IPS-NIHi11 (cell line): ENCODE measurements around the gene XRN1.
"Not testable (repeated sequence)": the region's sequence is repeated elsewhere in the genome, so short reads cannot be mapped to it uniquely, and the experiment has no call there.

Experiments
- DNase-seq: peaks from one replicate; pipeline ENCODE4 v3.0.0; 2012; ENCODE audit warnings: mixed read lengths, low spot score

Gene XRN1

DNA sequence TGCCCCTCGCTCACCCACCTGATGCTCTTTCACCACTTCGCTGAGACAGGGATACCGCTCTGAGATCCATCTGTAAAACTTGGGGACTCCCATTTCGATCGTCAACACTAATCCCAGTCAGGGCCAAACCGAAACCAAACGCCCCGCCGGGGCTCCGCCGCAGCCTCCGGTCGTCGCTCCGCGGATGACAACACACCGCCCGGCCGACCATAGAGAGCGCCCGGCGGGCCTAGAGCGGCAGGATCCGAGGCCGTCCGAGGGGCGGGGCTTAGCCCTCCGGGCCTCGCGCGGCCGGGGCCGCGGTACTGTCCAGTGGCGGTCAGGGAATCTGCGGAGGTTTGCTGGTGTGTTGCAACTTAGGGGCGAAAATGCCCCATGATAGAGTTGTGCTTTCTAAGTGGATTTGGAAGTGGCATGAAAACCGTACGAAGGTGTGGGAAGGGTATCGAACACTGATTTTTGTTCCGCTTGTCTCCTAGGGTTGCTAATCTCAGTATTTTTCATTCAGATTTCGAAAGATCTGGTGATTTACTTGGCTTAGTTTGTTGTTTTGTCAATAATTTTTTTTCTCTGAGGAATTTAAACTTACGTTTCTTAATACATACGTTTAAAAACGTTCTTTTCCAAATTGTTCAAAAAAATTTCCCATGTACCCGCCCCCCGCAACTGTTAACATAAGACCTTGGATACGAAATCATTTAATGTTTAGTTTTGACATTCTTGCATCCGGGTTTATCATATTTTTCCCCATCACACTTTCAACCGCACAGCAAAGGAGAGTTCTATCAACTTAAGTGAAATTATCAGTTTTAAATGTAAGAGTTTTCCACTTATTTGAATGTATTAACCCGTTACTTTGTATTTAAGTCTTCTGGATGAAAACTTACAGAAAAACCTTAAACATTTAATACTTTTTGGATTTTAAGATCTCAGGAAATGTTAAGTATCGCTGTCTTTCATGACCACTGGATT is at the start of gene XRN1:
XRN1 (minus strand) TSS at position 186 of the 972 bp plus-strand sequence; CDS start at position 93, 93 bp downstream.
- DNase-seq = peak; percentile 100

GRCh38 chr3:142495103-142495502 is 47.3 kb upstream of the XRN1 start:
- no peak for DNase-seq

DNA sequence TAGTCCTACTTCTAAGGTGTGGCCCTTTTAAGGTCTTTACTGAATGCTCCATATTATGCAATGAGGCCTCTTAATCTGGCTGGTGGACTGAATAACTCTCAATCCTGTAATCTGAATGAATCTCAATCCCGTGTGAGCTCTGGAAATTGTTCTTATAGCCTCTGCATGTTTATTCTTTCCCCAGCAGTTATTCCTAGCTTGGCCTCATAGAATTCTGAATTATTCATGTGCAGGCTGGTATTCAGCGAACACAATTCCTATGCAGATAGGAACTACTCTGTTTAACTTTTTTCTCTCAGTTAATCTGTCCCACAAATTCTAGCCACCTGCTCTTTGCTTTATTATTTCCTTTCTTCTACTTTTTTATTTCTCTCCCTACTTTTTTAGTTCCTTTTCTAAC is 44.3 kb upstream of the XRN1 start:
- no peak for DNase-seq

GRCh38 chr3:142489572-142490323 is 41.9 kb upstream of the XRN1 start:
- no peak for DNase-seq

DNA sequence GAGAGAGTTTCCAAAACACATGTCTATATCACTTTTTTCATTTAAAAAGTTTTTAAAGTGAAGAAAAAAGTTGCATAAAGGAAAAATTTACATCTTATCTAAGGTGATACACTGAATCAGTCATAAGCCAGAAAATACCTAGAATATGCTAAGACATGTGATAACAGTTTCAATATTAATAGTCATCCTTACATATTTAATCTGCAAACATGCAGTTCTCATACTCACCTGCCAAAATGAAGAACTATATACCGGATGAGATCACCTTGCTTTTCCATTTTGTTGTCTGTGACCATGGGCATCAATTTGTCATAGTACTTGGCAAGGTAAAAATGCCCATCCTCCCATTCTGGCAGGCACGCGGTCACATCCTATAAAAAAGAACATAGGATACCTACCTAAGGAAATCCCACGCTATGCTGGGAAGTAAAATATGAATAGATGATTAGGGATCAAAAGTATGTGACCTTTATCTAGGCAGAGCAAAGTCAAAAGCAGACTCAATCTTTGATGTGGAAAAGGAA is 37.1 kb upstream of the XRN1 start:
- no peak for DNase-seq

- DNase-seq = no peak
Measured at GRCh38 chr3:142481196-142481595, 33.4 kb upstream of the XRN1 start.

GRCh38 chr3:142470826-142471225 is 23.0 kb upstream of the XRN1 start:
- DNase-seq = no peak

DNA sequence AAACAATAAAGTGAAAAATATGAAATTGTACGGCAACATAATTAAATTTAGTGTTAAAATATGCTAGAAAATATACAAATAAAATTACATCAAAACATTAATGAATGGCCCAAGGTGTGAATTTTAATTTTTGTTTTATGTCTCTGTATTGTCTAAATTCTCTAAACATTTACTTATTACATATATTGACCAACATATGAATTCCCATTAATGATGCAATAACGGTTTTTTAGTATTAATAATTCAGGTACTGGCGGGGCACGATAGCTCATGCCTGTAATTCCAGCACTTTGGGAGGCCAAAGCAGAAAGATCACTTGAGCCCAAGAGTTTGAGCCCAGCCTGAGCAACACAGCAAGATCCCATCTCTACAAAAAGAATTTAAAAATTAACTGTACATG is 20.6 kb upstream of the XRN1 start:
- no peak for DNase-seq

- no peak for DNase-seq
Measured at GRCh38 chr3:142467768-142468167, 19.9 kb upstream of the XRN1 start.

- DNase-seq = no peak
Measured at GRCh38 chr3:142460689-142461088, 12.9 kb upstream of the XRN1 start.

- no peak for DNase-seq
Measured at GRCh38 chr3:142459929-142460328, 12.1 kb upstream of the XRN1 start.

GRCh38 chr3:142459096-142459495 is 11.3 kb upstream of the XRN1 start:
- DNase-seq = no peak

GRCh38 chr3:142450881-142451280 is 3.0 kb upstream of the XRN1 start:
- no peak for DNase-seq

DNA sequence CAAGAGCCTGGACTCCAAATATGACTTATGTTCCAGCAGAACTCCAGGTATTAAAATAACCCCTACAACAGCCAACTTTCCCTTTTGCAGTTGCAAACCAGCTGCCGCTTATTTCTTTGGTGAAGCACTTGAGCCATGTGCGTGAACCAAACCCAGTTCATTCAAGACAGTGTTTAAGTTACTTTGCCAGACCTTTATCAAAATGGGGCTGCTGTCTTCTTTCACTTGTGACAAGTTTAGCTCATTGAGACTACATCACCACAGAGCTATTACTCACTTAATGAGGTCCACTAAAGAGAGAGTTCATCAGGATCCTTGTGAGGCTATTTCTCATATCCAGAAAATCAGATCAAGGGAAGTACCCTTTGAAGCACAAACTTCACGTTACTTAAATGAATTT is 2.4 kb upstream of the XRN1 start:
- DNase-seq = no peak

GRCh38 chr3:142447301-142447851 is 461 bp downstream of the XRN1 start:
- DNase-seq = peak; percentile 35

GRCh38 chr3:142445816-142446254 is 2.0 kb downstream of the XRN1 start:
- DNase-seq = no peak

GRCh38 chr3:142444343-142444742 is 3.5 kb downstream of the XRN1 start:
- DNase-seq = no peak

GRCh38 chr3:142443060-142443459 is 4.8 kb downstream of the XRN1 start:
- not testable (repeated sequence) for DNase-seq

DNA sequence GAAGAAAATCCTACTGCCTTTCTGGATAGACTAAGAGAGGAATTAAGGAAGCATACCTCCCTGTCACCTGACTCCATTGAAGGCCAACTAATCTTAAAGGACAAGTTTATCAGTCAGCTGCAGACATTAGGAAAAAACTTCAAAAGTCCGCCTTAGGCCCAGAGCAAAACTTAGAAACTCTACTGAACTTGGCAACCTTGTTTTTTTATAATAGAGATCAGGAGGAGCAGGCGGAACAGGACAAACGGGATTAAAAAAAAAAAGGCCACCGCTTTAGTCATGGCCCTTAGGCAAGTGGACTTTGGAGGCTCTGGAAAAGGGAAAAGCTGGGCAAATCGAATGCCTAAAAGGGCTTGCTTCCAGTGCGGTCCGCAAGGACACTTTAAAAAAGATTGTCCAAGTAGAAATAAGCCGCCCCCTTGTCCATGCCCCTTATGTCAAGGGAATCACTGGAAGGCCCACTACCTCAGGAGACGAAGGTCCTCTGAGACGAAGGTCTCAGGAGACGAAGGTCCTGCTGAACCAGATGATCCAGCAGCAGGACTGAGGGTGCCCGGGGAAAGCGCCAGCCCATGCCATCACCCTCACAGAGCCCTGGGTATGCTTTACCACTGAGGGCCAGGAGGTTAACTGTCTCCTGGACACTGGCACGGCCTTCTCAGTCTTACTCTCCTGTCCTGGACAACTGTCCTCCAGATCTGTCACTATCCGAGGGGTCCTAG is 8.2 kb downstream of the XRN1 start:
- DNase-seq = not testable (repeated sequence)

- not testable (repeated sequence) for DNase-seq
Measured at GRCh38 chr3:142438096-142438495, 9.7 kb downstream of the XRN1 start.

DNA sequence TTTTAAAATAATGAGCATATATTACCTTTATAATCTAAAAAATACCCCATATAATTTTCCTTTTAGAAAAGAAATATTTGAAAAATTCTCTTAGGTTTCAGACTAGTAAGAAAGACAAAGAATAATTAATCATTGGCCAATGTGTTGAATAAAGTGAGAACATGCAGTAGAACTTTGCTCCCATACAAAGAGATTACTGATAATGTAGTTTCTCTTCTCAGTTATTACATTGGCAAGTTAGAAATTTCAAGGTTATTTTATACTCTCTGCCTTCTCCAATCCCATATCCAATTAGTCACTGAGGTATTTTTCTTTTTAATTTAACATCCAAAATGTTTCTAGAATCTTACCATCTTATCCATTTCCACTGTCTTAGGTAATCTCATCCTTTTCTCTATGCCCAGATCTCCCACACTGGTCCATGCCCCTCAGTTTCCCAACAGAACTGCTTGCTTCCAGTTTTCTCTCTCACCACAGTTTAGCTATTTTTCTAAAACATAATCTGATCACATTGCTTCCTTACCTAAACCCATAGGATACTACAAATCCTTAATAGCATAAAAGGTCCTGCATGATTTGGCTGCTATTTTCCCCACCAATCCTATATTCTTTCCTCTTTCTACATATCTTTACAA is 10.8 kb downstream of the XRN1 start:
- DNase-seq = no peak
